Large intestine (tissue), 3 donors: ENCODE data around the gene WWP2. TPM values are rescaled to one million over a fixed set of nuclear protein-coding genes. Genes with fewer than 3 reads are reported as not detected.

Experiments
- DNase-seq, 2 donors: peaks; one replicate each; pipeline versions ENCODE4 v3.0.0 to v3.0.0-alpha.2; 2013
- H3K27ac ChIP-seq: one replicate; pipeline ENCODE4 v1.5.1; 2013; ENCODE audit warnings: low read length
- H3K27me3 ChIP-seq: 2 replicates; pipeline ENCODE4 v1.6.1; 2013; ENCODE audit warnings: low read length; ENCODE audit not compliant: control insufficient read depth, insufficient read depth
- H3K36me3 ChIP-seq: 2 replicates; pipeline ENCODE4 v1.6.1; 2013; ENCODE audit warnings: low read length; ENCODE audit not compliant: control insufficient read depth, insufficient read depth
- H3K4me1 ChIP-seq: one replicate; pipeline ENCODE4 v1.6.1; 2013; ENCODE audit warnings: low read length; ENCODE audit not compliant: control insufficient read depth, insufficient read depth
- H3K4me3 ChIP-seq: one replicate; pipeline ENCODE4 v1.5.1; 2013; ENCODE audit warnings: low read length
- H3K9me3 ChIP-seq: one replicate; pipeline ENCODE4 v1.6.1; 2013; ENCODE audit warnings: mild to moderate bottlenecking, low read depth, low read length, moderate library complexity; ENCODE audit not compliant: control insufficient read depth
- WGBS: methylation state at CpG from one replicate; pipeline ENCODE4 v1.1.5; 2013; ENCODE audit warnings: low lambda C conversion rate; ENCODE audit not compliant: insufficient coverage; 5-methylcytosine and 5-hydroxymethylcytosine counted together
- polyA plus RNA-seq: library from polyadenylated mRNA; unstranded; fragments of 120-200 nt; gene quantifications from one replicate; pipeline ENCODE4 v1.2.1, GENCODE V29; 2013

Gene WWP2
- polyA plus RNA-seq, 1 donor: 40.4 TPM

- Histone ChIP-seq H3K27ac (no peak overlapping the region), H3K27me3 (no peaks in the 10 kb centered on the region), H3K9me3 (no peaks in the 10 kb centered on the region), H3K4me1 (no peaks in the 10 kb centered on the region), H3K36me3 (peaks cover 43% of the 10 kb centered on the region), H3K4me3 (no peak overlapping the region)
- 60% methylated on average over 1 of the region's 8 CpGs for WGBS
- DNase-seq: no peak
Observed at GRCh38 chr16:69926241-69926640, 164.1 kb downstream of the WWP2 start.

GRCh38 chr16:69927056-69927757 lies 165.1 kb downstream of the WWP2 start:
- Histone ChIP-seq H3K36me3 (peaks cover 52% of the 10 kb centered on the region), H3K4me3 (no peak overlapping the region), H3K9me3 (no peaks in the 10 kb centered on the region), H3K27me3 (no peaks in the 10 kb centered on the region), H3K4me1 (no peaks in the 10 kb centered on the region), H3K27ac (no peak overlapping the region)
- WGBS: 94% methylated on average over 3 of the region's 17 CpGs
- DNase-seq: no peak

DNA sequence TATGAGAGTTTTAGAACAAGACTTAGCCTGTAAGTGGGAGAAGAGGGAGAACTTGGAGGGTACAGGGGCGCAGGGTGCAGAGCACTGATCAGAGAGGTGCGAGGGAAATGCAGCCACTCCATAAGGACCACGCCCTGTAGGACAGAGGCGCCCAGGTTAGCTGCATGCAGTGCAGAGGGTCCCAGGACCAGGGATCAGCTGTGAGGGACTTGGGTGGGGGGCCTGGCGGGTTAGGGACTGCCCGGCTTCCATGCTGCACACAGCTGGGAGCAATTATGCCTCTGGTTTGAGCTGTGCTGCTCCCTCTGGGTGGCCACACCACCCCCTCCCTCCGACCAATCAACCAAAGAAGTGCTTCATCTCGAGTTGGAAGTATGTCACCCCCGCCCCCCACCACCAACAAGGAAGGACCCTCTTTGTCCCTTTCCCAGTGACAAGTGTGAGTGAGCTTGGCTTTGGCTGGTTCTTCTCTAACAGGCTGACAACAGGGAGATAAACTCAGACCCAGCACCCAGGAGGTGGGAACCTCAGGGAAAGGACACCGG lies 166.8 kb downstream of the WWP2 start:
- H3K36me3 ChIP-seq: peaks cover 68% of the 10 kb centered on the region

GRCh38 chr16:69929480-69929879 lies 167.3 kb downstream of the WWP2 start:
- WGBS: no CpG with 5 or more reads among the region's 9 CpGs
- H3K27ac ChIP-seq: no peak overlapping the region
- no peak for DNase-seq
- no peaks in the 10 kb centered on the region for H3K9me3 ChIP-seq
- no peaks in the 10 kb centered on the region for H3K27me3 ChIP-seq
- H3K36me3 ChIP-seq: peaks cover 71% of the 10 kb centered on the region
- H3K4me3 ChIP-seq: no peak overlapping the region
- H3K4me1 ChIP-seq: no peaks in the 10 kb centered on the region

More for the DNA sequence above, 166.8 kb downstream of the WWP2 start:
- no peaks in the 10 kb centered on the region for H3K4me1 ChIP-seq
- DNase-seq: no peak
- no peaks in the 10 kb centered on the region for H3K27me3 ChIP-seq
- H3K27ac ChIP-seq: no peak overlapping the region
- no peaks in the 10 kb centered on the region for H3K9me3 ChIP-seq
- no peak overlapping the region for H3K4me3 ChIP-seq
- 80% methylated on average over 1 of the region's 10 CpGs for WGBS

- Histone ChIP-seq H3K4me1 (no peaks in the 10 kb centered on the region), H3K27ac (no peak overlapping the region), H3K9me3 (no peaks in the 10 kb centered on the region), H3K27me3 (no peaks in the 10 kb centered on the region), H3K36me3 (peaks cover 78% of the 10 kb centered on the region), H3K4me3 (no peak overlapping the region)
- peak; percentile 31 to 35 for DNase-seq
- WGBS: no CpG with 5 or more reads among the region's 12 CpGs
Observed at GRCh38 chr16:69930117-69930776, 168.1 kb downstream of the WWP2 start.

DNA sequence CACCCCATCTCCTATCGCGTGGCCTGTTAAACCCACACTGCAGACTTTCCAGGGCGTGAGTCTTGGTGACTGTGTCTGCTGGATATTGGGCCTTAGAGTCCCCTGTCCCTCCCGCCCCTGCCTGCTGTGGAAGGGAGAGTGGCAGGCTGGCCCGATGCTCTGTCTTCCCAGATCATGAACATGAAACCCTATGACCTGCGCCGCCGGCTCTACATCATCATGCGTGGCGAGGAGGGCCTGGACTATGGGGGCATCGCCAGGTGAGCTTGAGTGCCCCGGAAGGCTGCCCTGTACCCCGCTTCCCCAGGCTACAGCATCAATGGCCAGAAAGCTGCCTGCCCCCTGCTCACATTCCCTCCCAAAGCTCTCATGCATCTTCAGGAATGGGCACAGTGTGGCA lies 169.5 kb downstream of the WWP2 start:
- Histone ChIP-seq H3K27ac (no peak overlapping the region), H3K36me3 (peaks cover 82% of the 10 kb centered on the region), H3K9me3 (no peaks in the 10 kb centered on the region), H3K27me3 (no peaks in the 10 kb centered on the region), H3K4me1 (no peaks in the 10 kb centered on the region), H3K4me3 (no peak overlapping the region)
- no CpG with 5 or more reads among the region's 13 CpGs for WGBS
- DNase-seq: no peak

- Histone ChIP-seq H3K9me3 (no peaks in the 10 kb centered on the region), H3K36me3 (peaks cover 85% of the 10 kb centered on the region), H3K27me3 (no peaks in the 10 kb centered on the region), H3K4me1 (no peaks in the 10 kb centered on the region), H3K4me3 (no peak overlapping the region), H3K27ac (no peak overlapping the region)
- DNase-seq: no peak
- 86% methylated on average over 1 of the region's 9 CpGs for WGBS
Observed at GRCh38 chr16:69932228-69932627, 170.1 kb downstream of the WWP2 start.

DNA sequence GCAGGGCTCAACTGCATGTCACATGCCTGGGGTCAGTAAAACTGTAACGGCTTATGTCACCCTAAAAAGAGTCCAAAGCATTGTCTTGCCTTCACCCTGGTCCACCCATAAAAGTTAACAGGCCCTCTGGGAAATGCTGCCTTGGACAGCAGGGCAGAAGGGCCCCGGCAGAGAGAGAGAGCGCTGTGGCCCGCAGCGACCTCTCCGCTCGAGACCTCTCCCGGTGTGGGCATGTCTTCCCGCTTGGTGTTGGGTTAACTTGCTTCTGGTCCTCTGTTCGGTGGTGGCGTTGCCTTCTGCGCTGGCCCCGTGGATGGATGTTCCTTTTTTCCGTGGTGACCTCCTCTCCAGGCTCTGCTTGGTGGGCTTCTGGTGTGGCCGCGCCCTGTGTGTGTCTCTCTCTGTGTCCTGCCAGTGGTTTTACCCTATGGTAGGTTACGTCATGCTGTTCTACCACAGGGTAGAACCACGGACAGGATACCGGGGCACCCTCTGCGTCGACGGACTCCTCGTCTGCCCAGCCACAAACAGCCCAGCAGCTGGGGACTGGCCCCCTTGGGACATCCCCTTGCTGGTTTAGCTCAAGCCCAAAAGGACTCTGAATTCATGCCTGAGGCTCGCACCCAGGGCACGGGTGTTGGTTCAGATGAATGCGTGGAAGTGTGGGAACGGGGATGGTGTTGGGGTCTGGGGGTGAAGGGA lies 170.7 kb downstream of the WWP2 start:
- no CpG with 5 or more reads among the region's 27 CpGs for WGBS
- Histone ChIP-seq H3K27ac (no peak overlapping the region), H3K27me3 (no peaks in the 10 kb centered on the region), H3K9me3 (no peaks in the 10 kb centered on the region), H3K36me3 (peaks cover 86% of the 10 kb centered on the region), H3K4me1 (no peaks in the 10 kb centered on the region), H3K4me3 (no peak overlapping the region)
- DNase-seq: no peak

DNA sequence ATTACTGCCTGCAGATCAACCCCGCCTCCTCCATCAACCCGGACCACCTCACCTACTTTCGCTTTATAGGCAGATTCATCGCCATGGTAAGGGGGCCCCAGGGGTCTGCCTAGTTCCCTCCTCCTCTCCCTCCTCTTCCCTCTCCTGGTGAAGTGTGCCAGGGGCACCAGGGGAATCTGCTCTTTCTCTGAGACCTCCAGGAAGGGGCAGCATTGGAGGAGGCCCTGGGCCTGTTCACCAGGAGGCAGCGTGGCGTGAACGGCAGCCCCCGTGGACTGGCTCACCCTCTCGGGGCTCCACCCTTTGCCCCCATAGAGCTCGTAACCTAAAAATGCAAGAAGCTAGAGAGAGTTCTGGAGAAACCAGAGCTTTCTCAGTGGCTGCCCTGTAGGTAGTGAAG lies 171.9 kb downstream of the WWP2 start:
- Histone ChIP-seq H3K4me3 (no peak overlapping the region), H3K27ac (no peak overlapping the region), H3K36me3 (peaks cover 90% of the 10 kb centered on the region), H3K4me1 (no peaks in the 10 kb centered on the region), H3K9me3 (no peaks in the 10 kb centered on the region), H3K27me3 (no peaks in the 10 kb centered on the region)
- no CpG with 5 or more reads among the region's 10 CpGs for WGBS
- no peak for DNase-seq

DNA sequence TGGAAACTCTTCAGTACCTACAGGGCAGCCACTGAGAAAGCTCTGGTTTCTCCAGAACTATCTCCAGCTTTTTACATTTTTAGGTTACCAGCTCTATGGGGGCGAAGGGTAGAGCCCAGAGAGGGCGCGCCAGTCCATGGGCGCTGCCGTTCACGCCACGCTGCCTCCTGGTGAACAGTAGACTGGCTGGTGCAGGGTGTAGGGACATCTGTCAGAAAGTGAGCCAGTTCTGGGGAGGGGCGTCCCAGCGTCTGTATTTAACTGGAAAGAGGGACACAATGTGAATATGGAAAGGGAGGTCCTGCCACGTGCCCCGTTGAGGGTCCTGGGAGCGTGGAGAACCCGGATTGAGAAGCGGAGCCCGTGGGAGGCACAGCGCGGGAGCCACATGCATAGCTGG lies 172.6 kb downstream of the WWP2 start:
- no CpG with 5 or more reads among the region's 17 CpGs for WGBS
- H3K27me3 ChIP-seq: no peaks in the 10 kb centered on the region
- no peaks in the 10 kb centered on the region for H3K9me3 ChIP-seq
- DNase-seq: no peak
- H3K36me3 ChIP-seq: peaks cover 90% of the 10 kb centered on the region
- no peaks in the 10 kb centered on the region for H3K4me1 ChIP-seq
- no peak overlapping the region for H3K4me3 ChIP-seq
- no peak overlapping the region for H3K27ac ChIP-seq
